ENCODE data around the gene CD4. TPM values are rescaled to one million over a fixed set of nuclear protein-coding genes. Genes with fewer than 3 reads are reported as not detected.

The CD4 gene
- total RNA-seq, 1 experiment from 2014 or later = not detected

DNA sequence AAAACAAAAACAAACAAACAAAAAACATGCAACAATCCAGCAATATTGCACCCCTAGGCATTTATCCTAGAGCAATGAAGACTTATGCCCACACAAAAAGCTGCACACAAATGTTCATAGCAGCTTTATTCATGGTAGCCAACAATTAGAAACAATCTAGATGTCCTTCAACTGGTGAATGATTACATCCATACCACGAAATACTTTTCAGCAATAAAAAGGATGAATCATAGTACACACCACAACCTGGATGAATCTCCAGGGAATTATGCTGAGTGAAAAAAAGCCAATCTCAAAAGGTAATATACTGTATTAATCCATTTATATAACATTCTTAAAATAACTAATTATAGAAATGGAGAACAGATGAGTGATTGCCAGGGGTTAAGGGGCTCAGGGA is 17.8 kb downstream of the CD4 start:
- no peak overlapping the region for H3K4me3 ChIP-seq (ENCODE audit: low read depth, low read length)
- no peaks in the 10 kb centered on the region for H3K36me3 ChIP-seq (ENCODE audit: control insufficient read depth, insufficient read depth, low read length)
- CTCF ChIA-PET = no interaction called here
- Mint-ChIP-seq H3K9me3 (ENCODE audit: unreplicated experiment) (no peaks in the 10 kb centered on the region), H3K27ac (ENCODE audit: unreplicated experiment) (no peak overlapping the region), H3K27me3 (ENCODE audit: insufficient read depth, unreplicated experiment) (no peaks in the 10 kb centered on the region), H3K36me3 (ENCODE audit: insufficient read depth, unreplicated experiment) (no peaks in the 10 kb centered on the region), H3K4me3 (ENCODE audit: unreplicated experiment) (no peak overlapping the region), H3K4me1 (ENCODE audit: low read depth, unreplicated experiment) (peaks cover 10% of the 10 kb centered on the region)
- TF ChIP-seq, protein P1, sequence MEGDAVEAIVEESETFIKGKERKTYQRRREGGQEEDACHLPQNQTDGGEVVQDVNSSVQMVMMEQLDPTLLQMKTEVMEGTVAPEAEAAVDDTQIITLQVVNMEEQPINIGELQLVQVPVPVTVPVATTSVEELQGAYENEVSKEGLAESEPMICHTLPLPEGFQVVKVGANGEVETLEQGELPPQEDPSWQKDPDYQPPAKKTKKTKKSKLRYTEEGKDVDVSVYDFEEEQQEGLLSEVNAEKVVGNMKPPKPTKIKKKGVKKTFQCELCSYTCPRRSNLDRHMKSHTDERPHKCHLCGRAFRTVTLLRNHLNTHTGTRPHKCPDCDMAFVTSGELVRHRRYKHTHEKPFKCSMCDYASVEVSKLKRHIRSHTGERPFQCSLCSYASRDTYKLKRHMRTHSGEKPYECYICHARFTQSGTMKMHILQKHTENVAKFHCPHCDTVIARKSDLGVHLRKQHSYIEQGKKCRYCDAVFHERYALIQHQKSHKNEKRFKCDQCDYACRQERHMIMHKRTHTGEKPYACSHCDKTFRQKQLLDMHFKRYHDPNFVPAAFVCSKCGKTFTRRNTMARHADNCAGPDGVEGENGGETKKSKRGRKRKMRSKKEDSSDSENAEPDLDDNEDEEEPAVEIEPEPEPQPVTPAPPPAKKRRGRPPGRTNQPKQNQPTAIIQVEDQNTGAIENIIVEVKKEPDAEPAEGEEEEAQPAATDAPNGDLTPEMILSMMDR (IDR thresholded peaks at IDR 0.05; ENCODE audit: insufficient read depth in 1 of 2, low read depth in 1 of 2, low read length in 1 of 2, severe bottlenecking in 1 of 2, unreplicated experiment in 1 of 2) = no peak
- no peak for DNase-seq
- no peaks in the 10 kb centered on the region; the same call in 1 of the 2 replicates for H3K4me1 ChIP-seq
- BruUV-seq (replicated peaks) = no TSS peak
- H3K9me3 ChIP-seq = peaks cover 4% of the 10 kb centered on the region
- intact Hi-C loops (cut with micrococcal nuclease; ENCODE audit: unreplicated experiment) = no loop called here
- H3K27me3 ChIP-seq (replicated peaks; ENCODE audit: control insufficient read depth, insufficient read depth, low read length) = no peaks in the 10 kb centered on the region
- POLR2A ChIA-PET = interaction anchor here (0.6 to 0.7 kb wide), 2 partner anchors 33 to 53 kb away, joined by 3 to 12 read pairs; no protein-coding TSS in a partner anchor

DNA sequence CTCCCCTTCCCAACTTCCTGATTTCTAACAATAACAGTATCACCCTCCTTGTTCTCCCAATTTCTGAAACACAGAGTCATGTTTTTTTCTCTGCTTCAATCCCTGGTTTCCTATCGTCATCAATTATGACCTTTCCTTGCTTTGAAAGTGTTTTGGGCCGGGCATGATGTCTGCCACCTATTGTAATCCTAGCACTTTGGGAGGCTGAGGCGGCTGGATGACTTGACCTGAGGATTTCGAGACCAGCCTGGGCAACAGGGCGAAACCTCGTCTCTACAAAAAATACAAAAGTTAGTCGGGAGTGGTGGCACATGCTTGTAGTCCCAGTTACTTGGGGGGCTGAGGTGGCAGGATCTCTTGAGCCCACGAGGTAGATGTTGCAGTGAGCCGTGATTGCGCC is 19.7 kb downstream of the CD4 start:
- intact Hi-C loops (cut with micrococcal nuclease; ENCODE audit: unreplicated experiment) = no loop called here
- peaks cover 10% of the 10 kb centered on the region for H3K4me1 Mint-ChIP-seq (ENCODE audit: low read depth, unreplicated experiment)
- H3K9me3 ChIP-seq = peaks cover 3% of the 10 kb centered on the region
- no peak overlapping the region for H3K4me3 ChIP-seq (ENCODE audit: low read depth, low read length)
- TF ChIP-seq, protein P1 (IDR thresholded peaks at IDR 0.05; ENCODE audit: insufficient read depth in 1 of 2, low read depth in 1 of 2, low read length in 1 of 2, severe bottlenecking in 1 of 2, unreplicated experiment in 1 of 2) = no peak
- ChIA-PET POLR2A (no interaction called here), CTCF (no interaction called here)
- no peak overlapping the region for H3K4me3 Mint-ChIP-seq (ENCODE audit: unreplicated experiment)
- no TSS peak for BruUV-seq (replicated peaks)
- no peak for DNase-seq
- H3K4me1 ChIP-seq = no peaks in the 10 kb centered on the region; the same call in 1 of the 2 replicates
- no peaks in the 10 kb centered on the region for H3K36me3 ChIP-seq (ENCODE audit: control insufficient read depth, insufficient read depth, low read length)
- H3K27ac Mint-ChIP-seq (ENCODE audit: unreplicated experiment) = no peak overlapping the region
- no peaks in the 10 kb centered on the region for H3K9me3 Mint-ChIP-seq (ENCODE audit: unreplicated experiment)
- no peaks in the 10 kb centered on the region for H3K27me3 ChIP-seq (replicated peaks; ENCODE audit: control insufficient read depth, insufficient read depth, low read length)
- H3K36me3 Mint-ChIP-seq (ENCODE audit: insufficient read depth, unreplicated experiment) = no peaks in the 10 kb centered on the region
- H3K27me3 Mint-ChIP-seq (ENCODE audit: insufficient read depth, unreplicated experiment) = no peaks in the 10 kb centered on the region

DNA sequence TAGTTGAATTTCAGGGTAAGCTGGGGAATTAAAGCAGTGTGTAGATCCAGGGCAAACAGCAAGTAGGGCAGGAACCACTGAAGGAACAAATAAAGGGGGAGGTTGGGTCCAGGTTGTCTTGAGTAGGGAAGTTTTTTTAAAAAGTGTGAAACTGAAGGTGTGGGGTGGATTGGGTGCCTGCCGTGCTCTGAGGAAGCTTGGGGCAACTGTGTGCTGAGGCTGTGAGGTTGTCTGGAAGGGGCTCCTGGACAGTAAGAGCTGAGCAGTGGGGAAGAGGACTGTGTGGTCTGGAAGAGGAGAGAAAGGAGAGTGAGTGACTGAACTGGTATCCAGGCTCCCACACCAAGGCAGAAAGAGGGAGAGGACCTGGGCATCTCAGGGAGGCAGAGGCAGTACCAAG is 21.4 kb downstream of the CD4 start:
- Mint-ChIP-seq H3K27me3 (ENCODE audit: insufficient read depth, unreplicated experiment) (no peaks in the 10 kb centered on the region), H3K36me3 (ENCODE audit: insufficient read depth, unreplicated experiment) (no peaks in the 10 kb centered on the region), H3K4me3 (ENCODE audit: unreplicated experiment) (no peak overlapping the region), H3K27ac (ENCODE audit: unreplicated experiment) (no peak overlapping the region), H3K4me1 (ENCODE audit: low read depth, unreplicated experiment) (peaks cover 10% of the 10 kb centered on the region), H3K9me3 (ENCODE audit: unreplicated experiment) (no peaks in the 10 kb centered on the region)
- intact Hi-C loops (cut with micrococcal nuclease; ENCODE audit: unreplicated experiment) = no loop called here
- H3K4me3 ChIP-seq (ENCODE audit: low read depth, low read length) = no peak overlapping the region
- TF ChIP-seq, protein P1 (IDR thresholded peaks at IDR 0.05; ENCODE audit: insufficient read depth in 1 of 2, low read depth in 1 of 2, low read length in 1 of 2, severe bottlenecking in 1 of 2, unreplicated experiment in 1 of 2) = no peak
- no peaks in the 10 kb centered on the region; the same call in 1 of the 2 replicates for H3K4me1 ChIP-seq
- no peaks in the 10 kb centered on the region for H3K9me3 ChIP-seq
- no peaks in the 10 kb centered on the region for H3K36me3 ChIP-seq (ENCODE audit: control insufficient read depth, insufficient read depth, low read length)
- BruUV-seq (replicated peaks) = no TSS peak
- no peak for DNase-seq
- H3K27me3 ChIP-seq (replicated peaks; ENCODE audit: control insufficient read depth, insufficient read depth, low read length) = no peaks in the 10 kb centered on the region
- ChIA-PET CTCF (interaction anchor here (0.6 to 0.7 kb wide), 2 partner anchors 24 to 27 kb away, joined by 3 to 6 read pairs; no protein-coding TSS in a partner anchor), POLR2A (interaction anchor here (0.6 kb wide), 1 partner anchor 1126 kb away, joined by 3 read pairs; no protein-coding TSS in a partner anchor)
